NCI-H2107 treated with DMSO at 0.1 percent for 48 hours (cell line): ENCODE data around the gene ALOX5.

ENCODE experiments used
- DNase-seq: peaks from one replicate; lab custom pipeline; 2025; ENCODE audit not compliant: unreplicated experiment; lab: John Stamatoyannopoulos, UW

Gene ALOX5

GRCh38 chr10:45441239-45442190 is 67.5 kb downstream of the ALOX5 start:
- DNase-seq = no peak

GRCh38 chr10:45442251-45442650 is 68.2 kb downstream of the ALOX5 start:
- no peak for DNase-seq

GRCh38 chr10:45442662-45443061 is 68.6 kb downstream of the ALOX5 start:
- DNase-seq = no peak

- no peak for DNase-seq
Observed at GRCh38 chr10:45443101-45444009, 69.3 kb downstream of the ALOX5 start.

- DNase-seq = no peak
Observed at GRCh38 chr10:45444022-45444421, 70.0 kb downstream of the ALOX5 start.

GRCh38 chr10:45444976-45445898 is 71.2 kb downstream of the ALOX5 start:
- DNase-seq = no peak

- no peak for DNase-seq
Observed at GRCh38 chr10:45446858-45447257, 72.8 kb downstream of the ALOX5 start.

GRCh38 chr10:45447416-45447815 is 73.4 kb downstream of the ALOX5 start:
- DNase-seq = no peak

- DNase-seq = no peak
Observed at GRCh38 chr10:45450866-45451265, 76.8 kb downstream of the ALOX5 start.

GRCh38 chr10:45451407-45451806 is 77.4 kb downstream of the ALOX5 start:
- DNase-seq = no peak

- DNase-seq = no peak
Observed at GRCh38 chr10:45452268-45452667, 78.3 kb downstream of the ALOX5 start.

- DNase-seq = no peak
Observed at GRCh38 chr10:45452743-45453452, 78.9 kb downstream of the ALOX5 start.

- no peak for DNase-seq
Observed at GRCh38 chr10:45453639-45454255, 79.7 kb downstream of the ALOX5 start.

GRCh38 chr10:45454262-45454661 is 80.2 kb downstream of the ALOX5 start:
- DNase-seq = no peak

GRCh38 chr10:45454859-45455258 is 80.8 kb downstream of the ALOX5 start:
- no peak for DNase-seq

GRCh38 chr10:45456233-45456632 is 82.2 kb downstream of the ALOX5 start:
- DNase-seq = no peak

GRCh38 chr10:45456822-45457221 is 82.8 kb downstream of the ALOX5 start:
- DNase-seq = no peak

GRCh38 chr10:45457487-45457886 is 83.5 kb downstream of the ALOX5 start:
- DNase-seq = no peak

- DNase-seq = no peak
Observed at GRCh38 chr10:45460235-45460878, 86.3 kb downstream of the ALOX5 start.
